ENCODE data around the gene FGF7.
"Not testable (repeated sequence)": the region's sequence is repeated elsewhere in the genome, so short reads cannot be mapped to it uniquely, and the experiment has no call there.

Gene FGF7

DNA sequence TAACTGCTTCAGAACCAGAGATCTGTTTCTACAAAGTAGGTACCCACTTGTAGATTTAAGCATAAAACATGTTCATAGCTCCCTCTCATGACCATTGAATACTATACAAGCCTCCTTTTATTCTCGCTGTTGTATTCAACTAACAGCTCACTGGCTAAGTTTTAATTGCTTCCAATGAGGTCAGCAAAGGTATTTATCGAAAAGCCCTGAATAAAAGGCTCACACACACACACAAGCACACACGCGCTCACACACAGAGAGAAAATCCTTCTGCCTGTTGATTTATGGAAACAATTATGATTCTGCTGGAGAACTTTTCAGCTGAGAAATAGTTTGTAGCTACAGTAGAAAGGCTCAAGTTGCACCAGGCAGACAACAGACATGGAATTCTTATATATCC lies at the start of gene FGF7:
Gene FGF7, plus strand, starts transcription at position 222 of the 400 bp plus-strand sequence. CDS start 1,056 bp downstream, outside the sequence.
- DNase-seq = no peak

- DNase-seq = no peak
Observed at GRCh38 chr15:49379996-49380395, 43.0 kb upstream of the FGF7 start.

DNA sequence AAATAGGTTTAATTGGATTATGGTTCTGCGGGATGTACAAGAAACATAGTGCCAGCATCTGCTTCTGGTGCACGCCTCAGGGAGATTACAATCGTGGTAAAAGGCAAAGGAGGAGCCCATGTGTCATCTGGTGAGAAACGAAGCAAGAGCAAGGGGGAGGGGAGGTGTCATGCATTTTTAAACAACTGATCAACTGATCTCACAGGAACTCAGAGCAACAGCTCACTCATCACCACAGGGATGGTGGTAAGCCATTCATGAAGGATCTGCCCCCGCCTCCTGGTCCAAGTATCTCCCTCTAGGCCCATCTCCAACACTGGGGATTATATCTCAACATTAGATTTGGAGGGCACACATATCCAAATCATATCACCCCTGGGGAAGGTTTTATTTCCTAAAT lies 42.1 kb upstream of the FGF7 start:
- DNase-seq = no peak

DNA sequence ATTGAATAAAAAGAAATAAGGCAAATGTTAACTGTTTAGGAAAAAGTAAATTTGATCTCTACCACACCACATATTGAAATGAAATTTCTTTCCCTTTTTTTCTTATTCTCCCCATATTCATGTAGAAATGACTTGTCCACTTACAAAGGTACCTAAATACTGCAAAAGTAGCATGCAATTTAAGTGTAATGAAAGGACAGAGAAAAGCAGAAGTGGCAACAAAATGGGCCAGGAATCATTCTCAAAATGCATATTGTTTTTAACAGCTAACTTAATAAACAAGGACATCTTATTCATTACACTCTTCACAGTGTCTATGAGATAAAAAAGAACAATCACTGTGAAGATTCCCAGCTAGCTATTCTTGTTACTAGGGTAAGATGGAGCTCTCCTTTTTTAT lies 40.6 kb upstream of the FGF7 start:
- no peak for DNase-seq

GRCh38 chr15:49383266-49383665 lies 39.8 kb upstream of the FGF7 start:
- DNase-seq = no peak

DNA sequence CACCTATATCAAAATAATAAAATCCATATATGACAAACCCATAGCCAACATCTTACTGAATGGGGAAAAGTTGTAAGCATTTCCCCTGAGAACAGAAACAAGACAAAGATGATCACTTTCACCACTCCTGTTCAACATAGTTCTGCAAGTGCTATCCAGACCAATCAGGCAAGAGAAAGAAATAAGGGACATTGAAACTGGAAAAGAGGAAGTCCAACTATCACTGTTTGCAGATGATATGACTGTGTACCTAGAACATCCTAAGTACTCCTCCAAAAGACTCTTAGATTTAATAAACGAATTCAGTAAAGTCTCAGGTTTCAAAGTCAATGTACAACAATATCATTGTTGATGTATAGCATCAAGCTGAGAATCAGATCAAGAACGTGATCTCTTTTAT lies 35.6 kb upstream of the FGF7 start:
- DNase-seq = no peak

DNA sequence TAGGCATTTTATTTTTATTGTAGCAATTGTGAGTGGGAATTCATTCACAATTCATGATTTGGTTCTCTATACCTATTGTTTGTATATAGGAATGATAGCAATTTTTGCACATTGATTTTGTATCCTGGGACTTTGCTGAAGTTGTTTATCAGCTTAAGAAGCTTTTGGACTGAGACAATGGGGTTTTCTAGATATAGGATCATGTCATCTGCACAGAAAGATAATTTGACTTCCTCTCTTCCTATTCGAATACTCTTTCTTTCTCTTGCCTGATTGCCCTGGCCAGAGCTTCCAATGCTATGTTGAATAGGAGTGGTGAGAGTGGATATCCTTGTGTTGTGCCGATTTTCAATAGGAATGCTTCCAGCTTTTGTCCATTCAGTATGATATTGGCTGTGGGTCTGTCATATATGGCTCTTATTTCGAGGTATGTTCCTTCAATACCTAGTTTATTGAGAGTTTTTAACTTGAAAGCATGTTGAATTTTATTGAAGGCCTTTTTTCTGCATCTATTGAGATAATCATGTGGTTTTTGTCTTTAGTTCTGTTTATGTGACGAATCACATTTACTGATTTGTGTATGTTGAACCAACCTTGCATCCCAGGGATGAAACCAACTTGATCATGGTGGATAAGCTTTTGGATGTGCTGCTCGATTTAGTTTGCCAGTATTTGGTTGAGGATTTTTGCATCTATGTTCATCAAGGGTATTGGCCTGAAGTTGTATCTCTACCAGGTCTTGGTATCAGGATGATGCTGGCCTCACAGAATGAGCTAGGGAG lies 20.3 kb upstream of the FGF7 start:
- not testable (repeated sequence) for DNase-seq

- DNase-seq = no peak
Observed at GRCh38 chr15:49406352-49407118, 16.5 kb upstream of the FGF7 start.

GRCh38 chr15:49410641-49411040 lies 12.4 kb upstream of the FGF7 start:
- no peak for DNase-seq

DNA sequence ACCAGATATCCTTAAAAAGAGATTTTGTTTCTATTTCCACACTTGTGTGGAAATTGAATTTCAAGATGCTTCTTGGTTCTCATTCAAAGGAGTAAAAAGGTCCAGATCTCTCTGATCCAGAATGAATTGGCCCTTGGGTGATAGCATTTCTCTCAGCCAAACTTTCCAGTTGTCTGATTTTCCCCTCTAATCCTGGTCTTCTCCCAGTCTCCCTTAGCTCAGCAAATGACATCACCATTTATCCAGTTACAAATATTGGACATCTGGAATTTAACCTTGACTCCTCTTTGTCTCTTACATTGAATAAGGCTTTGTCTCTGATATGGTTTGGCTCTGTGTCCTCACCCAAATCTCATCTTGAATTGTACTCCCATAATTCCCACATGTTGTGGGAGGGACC lies 10.2 kb upstream of the FGF7 start:
- no peak for DNase-seq

GRCh38 chr15:49415149-49415548 lies 7.9 kb upstream of the FGF7 start:
- no peak for DNase-seq

DNA sequence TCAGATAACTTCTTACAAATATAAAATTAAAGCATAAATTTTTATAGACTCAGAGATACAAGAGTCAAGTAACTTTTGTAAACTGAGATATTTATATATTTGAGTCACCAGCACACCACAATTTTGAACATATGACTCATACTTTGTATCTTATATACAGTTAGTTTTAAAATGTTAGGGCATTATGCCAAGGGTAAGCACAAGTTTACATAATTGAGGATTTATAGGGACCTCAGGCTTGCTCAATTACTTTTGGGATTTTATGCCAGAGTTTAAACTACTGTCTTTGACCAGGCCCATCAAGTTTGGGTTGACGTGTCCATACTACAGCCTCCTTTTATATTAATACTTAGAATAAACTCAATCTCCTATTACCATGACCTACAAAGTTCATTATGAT lies 7.4 kb upstream of the FGF7 start:
- no peak for DNase-seq

DNA sequence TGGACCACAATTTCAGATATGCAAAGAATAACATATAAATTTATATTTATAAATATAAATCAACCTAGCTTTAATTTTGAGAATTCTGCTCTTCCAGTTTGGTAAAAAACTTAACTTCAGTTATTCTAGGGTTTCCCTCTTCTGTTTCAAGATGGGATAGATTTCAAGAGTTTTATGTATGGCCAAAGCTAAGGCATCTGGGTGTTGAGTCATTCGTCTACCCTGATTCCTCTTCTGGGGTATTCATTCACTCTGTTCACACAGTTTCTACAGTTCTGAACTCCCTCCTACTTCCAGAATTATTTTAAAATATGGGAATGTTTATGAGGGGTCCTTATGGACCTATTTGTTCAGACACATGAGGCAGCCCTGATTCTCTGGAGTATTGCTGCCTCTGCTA lies 4.2 kb upstream of the FGF7 start:
- no peak for DNase-seq

DNA sequence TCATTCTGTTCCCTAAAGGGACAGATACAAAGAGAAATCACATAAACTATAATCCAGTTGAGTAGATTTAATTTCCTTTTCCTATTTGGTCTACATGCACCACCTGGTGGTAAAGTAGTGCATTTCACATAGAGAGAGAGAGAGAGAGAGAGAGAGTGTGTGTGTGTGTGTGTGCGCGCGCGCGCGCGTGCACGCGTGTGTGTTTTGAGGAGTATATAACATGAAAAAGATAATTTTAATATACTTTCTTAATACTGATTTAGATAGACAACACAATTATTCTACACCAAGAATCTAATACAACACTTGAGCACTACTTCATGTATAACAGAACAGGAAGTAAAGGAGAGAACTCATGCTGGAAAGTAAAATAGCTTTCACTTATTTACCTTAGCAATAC lies 1.1 kb upstream of the FGF7 start:
- no peak for DNase-seq

DNA sequence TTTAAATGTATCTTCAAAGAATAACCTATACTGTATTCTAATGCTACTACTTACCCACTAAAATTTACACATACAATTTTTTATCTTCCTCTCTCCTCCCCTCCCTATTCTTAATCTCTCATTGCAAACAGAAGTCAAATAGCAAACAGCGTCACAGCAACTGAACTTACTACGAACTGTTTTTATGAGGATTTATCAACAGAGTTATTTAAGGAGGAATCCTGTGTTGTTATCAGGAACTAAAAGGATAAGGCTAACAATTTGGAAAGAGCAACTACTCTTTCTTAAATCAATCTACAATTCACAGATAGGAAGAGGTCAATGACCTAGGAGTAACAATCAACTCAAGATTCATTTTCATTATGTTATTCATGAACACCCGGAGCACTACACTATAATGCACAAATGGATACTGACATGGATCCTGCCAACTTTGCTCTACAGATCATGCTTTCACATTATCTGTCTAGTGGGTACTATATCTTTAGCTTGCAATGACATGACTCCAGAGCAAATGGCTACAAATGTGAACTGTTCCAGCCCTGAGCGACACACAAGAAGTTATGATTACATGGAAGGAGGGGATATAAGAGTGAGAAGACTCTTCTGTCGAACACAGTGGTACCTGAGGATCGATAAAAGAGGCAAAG lies 984 bp downstream of the FGF7 start:
- no peak for DNase-seq

- DNase-seq = no peak
Observed at GRCh38 chr15:49424954-49425353, 1.9 kb downstream of the FGF7 start.

- no peak for DNase-seq
Observed at GRCh38 chr15:49427372-49427771, 4.3 kb downstream of the FGF7 start.

GRCh38 chr15:49428409-49429095 lies 5.5 kb downstream of the FGF7 start:
- no peak for DNase-seq

DNA sequence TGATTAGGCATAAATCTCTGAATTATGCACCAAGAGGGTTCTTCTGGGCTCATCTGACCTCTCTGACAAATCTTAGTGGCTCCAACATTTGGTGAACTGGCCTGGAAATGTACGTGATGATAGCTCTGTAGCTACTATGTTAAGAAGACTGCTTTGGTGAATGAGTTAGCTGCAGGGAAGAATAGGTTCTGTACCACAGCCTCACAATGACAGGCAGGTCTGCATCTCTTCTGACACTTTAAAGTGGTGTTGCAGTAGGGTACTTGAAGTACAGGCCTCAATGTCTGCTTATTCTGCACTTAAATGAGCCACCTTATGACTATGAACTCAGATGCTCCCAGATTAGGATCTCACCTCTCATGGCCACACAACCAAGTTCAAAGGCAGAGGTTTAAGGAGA lies 7.0 kb downstream of the FGF7 start:
- no peak for DNase-seq

- DNase-seq = no peak
Observed at GRCh38 chr15:49435174-49435573, 12.1 kb downstream of the FGF7 start.

GRCh38 chr15:49436751-49437150 lies 13.7 kb downstream of the FGF7 start:
- DNase-seq = no peak

DNA sequence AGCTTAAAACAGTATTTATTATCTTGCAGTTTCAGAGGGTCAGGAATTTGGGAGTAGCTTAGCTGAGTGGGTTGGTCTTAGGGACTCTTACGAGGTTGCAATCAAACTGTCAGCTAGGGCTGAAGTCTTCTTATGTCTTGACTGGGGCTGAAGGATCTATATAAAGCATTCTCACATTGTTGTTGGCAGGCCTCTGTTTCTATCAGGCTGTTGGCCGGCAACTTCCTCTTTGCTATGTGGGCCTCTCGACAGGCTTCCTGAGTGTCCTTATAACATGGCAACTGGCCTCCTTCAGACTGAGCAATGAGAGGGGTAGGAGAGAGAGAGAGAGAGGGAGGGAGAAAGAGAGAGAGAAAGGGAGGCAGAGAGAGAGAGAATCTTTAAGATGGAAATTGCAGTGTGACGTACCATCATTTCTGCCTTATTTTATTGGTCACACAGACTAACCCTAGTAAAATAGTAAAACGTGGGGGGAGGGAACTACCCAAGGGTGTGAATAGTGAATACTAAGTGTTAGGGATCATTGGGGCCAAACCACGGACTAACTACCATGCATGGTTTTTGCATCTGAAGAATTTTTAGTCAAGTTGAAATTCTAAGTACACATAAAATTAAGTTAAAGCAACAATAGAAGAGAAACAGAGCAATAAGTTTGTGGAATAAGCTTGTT lies 16.1 kb downstream of the FGF7 start:
- DNase-seq = no peak

All from NCI-H510A (cell line).